Spleen (tissue), 7 donors: ENCODE data around the gene CIAO2B.

Experiments
- CTCF ChIP-seq, 11 experiments: fragments of 200-600 bp in 7 of 11; fragments of 450-650 bp in 4 of 11; sonication (generic) in 4 of 11; IDR thresholded peaks in 8 of 11; conservative IDR thresholded peaks in 3 of 11; 1 replicate in 7 of 11; 2 replicates in 4 of 11; pipeline versions ENCODE4 v1.4.0 to v1.8.0; 2016 to 2021; ENCODE audit warnings: antibody characterized with exemption in 11 of 11, inconsistent platforms in 4 of 11, mild to moderate bottlenecking in 1 of 11
- POLR2A ChIP-seq, 3 donors: fragments of 450-650 bp; IDR thresholded peaks; one replicate each; pipeline ENCODE4 v1.5.1; 2017; ENCODE audit warnings: antibody characterized with exemption in 3 of 3, mild to moderate bottlenecking in 1 of 3
- donor health status: DM: no; HTN: no; CAD: no; lungs with moderate emphysema.
- donor health status: DM: no; HTN: no; CAD: no.
- donor health status: DM: no; HTN: no; CAD: no.

GRCh38 chr16:66898933-66899309, 35.3 kb downstream of the CIAO2B start:
- TF ChIP-seq CTCF (IDR thresholded peaks at IDR 0.05 in 8 of 11, conservative IDR thresholded peaks at IDR 0.05 in 3 of 11) (no peak), POLR2A (IDR thresholded peaks at IDR 0.05) (no peak)
